Measurements from ENCODE around the gene IGF2R. TPM values are rescaled to one million over a fixed set of nuclear protein-coding genes. Genes with fewer than 3 reads are reported as not detected.

IGF2R gene
- total RNA-seq, 2 experiments from 2014 or later = 19.3 to 37.6 TPM

DNA sequence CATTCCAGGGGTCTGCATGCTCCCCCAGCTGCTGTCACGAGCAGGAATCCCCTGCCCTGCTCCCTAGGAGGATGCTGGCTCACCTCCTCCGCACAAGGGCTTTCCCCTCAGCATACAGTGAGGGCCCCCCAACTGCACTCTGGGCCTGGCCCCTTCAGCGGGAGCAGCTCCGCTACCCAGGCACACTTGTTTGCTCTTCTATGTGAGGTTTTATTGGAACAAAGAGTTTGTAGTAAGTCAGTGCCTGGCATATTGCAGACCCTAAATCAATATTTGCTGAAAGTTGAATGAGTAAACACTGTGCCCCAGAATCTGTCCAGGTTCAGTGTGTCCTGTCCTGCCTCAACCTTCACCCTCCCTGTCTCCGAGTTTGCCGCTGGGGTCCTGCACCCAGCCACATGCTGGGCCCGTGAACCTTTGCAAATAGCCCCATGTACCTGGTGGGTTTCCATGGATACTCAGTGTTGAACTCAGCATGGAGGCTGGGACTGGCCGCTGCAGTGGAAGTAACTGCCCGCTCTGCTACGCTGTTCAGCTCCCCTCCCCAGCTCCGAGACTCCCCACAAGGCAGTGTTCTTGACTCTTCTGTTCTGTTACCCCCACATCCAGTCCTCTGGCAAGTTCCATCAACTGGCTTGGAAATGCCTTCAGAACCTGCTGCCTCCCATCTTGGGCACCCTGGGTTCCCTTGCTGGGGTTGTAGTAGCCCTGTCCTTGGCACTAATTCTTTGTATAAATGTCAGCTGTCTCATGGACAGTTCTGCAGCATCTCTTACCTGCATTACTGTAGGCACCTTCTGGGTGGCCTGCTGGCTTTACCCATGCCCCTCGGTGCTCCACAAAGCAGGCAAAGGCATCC lies 168.5 kb downstream of the IGF2R start:
- H4K20me1 ChIP-seq (ENCODE audit: insufficient read depth, low read length) = no peaks in the 10 kb centered on the region
- BruUV-seq (replicated peaks) = no TSS peak
- no peak for DNase-seq (ENCODE audit: low spot score)
- H2AFZ ChIP-seq (ENCODE audit: low read length) = no peak overlapping the region
- H3K4me3 ChIP-seq (ENCODE audit: low read depth, low read length, poor library complexity, severe bottlenecking) = no peak overlapping the region
- H3K4me1 ChIP-seq (ENCODE audit: insufficient read depth, low read length, poor library complexity, severe bottlenecking) = no peaks in the 10 kb centered on the region
- CTCF ChIA-PET (ENCODE audit: unreplicated experiment) = no interaction called here
- no peaks in the 10 kb centered on the region for H3K9me2 ChIP-seq (ENCODE audit: insufficient read depth, low read length)
- TF ChIP-seq EZH2phosphoT487 (IDR thresholded peaks at IDR 0.05; ENCODE audit: borderline replicate concordance, low read depth, low read length) = no peak
- TF ChIP-seq, protein P1, sequence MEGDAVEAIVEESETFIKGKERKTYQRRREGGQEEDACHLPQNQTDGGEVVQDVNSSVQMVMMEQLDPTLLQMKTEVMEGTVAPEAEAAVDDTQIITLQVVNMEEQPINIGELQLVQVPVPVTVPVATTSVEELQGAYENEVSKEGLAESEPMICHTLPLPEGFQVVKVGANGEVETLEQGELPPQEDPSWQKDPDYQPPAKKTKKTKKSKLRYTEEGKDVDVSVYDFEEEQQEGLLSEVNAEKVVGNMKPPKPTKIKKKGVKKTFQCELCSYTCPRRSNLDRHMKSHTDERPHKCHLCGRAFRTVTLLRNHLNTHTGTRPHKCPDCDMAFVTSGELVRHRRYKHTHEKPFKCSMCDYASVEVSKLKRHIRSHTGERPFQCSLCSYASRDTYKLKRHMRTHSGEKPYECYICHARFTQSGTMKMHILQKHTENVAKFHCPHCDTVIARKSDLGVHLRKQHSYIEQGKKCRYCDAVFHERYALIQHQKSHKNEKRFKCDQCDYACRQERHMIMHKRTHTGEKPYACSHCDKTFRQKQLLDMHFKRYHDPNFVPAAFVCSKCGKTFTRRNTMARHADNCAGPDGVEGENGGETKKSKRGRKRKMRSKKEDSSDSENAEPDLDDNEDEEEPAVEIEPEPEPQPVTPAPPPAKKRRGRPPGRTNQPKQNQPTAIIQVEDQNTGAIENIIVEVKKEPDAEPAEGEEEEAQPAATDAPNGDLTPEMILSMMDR (conservative IDR thresholded peaks at IDR 0.05; ENCODE audit: low read length) = no peak
- H3K79me2 ChIP-seq (ENCODE audit: insufficient read depth, low read depth, low read length) = no peaks in the 10 kb centered on the region
- H3K27ac ChIP-seq (ENCODE audit: low read depth, low read length, poor library complexity, severe bottlenecking) = no peak overlapping the region
- intact Hi-C loops (cut with micrococcal nuclease; ENCODE audit: unreplicated experiment) = loop anchor here (5.0 kb wide), 1 partner anchor 395 kb away; no protein-coding TSS in a partner anchor
- POLR2A ChIA-PET = no interaction called here
- no peaks in the 10 kb centered on the region for H3K9me3 ChIP-seq (ENCODE audit: low read length)
- H3K36me3 ChIP-seq (ENCODE audit: insufficient read depth, low read length) = no peaks in the 10 kb centered on the region
- no peak overlapping the region for H3K4me2 ChIP-seq (ENCODE audit: low read length)

DNA sequence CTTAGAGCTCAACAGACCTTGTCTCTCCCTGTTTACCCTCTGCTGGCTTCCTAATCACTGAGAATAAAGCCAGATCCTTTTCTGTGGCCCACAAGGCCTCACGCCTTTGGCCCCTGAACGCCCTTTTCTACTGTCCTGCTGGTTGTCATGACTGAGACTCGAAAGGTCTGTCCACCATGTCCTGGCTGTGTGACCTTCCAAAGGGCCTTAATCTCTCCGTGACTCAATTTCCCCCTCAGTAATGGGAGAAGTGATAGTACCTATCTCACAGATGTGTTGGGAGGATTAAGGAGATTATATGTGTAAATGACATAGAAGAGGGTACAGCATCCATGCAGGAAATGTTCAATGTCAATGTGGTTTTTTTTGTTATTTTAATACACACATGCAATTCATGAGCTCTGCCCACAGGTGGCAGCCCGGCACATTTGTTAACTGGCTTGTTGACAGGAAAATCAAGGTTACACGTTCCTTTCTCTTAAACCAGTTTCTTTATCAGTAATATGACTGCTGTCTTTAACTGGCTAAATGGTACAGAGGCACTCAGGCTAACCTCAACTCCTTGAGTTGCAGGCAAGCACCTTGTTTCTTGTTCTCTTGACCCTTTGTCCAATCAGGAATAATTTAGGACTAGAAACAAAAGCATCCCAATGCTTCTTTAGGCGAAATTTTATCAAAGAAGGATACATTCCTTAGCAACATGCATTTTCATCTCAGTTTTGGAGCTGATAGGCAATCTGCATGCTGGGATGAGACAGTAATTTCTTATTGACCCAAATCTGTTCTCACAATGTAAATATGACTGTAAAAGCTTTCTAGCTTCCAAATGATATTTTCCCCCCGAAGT lies 169.3 kb downstream of the IGF2R start:
- H3K4me3 ChIP-seq (ENCODE audit: low read depth, low read length, poor library complexity, severe bottlenecking) = no peak overlapping the region
- no peak overlapping the region for H3K4me2 ChIP-seq (ENCODE audit: low read length)
- no TSS peak for BruUV-seq (replicated peaks)
- no peaks in the 10 kb centered on the region for H3K4me1 ChIP-seq (ENCODE audit: insufficient read depth, low read length, poor library complexity, severe bottlenecking)
- no peak overlapping the region for H3K27ac ChIP-seq (ENCODE audit: low read depth, low read length, poor library complexity, severe bottlenecking)
- POLR2A ChIA-PET = interaction anchor here (1.0 kb wide), 1 partner anchor 12 kb away, joined by 3 read pairs; no protein-coding TSS in a partner anchor
- H4K20me1 ChIP-seq (ENCODE audit: insufficient read depth, low read length) = no peaks in the 10 kb centered on the region
- no peaks in the 10 kb centered on the region for H3K36me3 ChIP-seq (ENCODE audit: insufficient read depth, low read length)
- DNase-seq (ENCODE audit: low spot score) = peak; percentile 62
- H3K9me3 ChIP-seq (ENCODE audit: low read length) = no peaks in the 10 kb centered on the region
- H3K79me2 ChIP-seq (ENCODE audit: insufficient read depth, low read depth, low read length) = no peaks in the 10 kb centered on the region
- CTCF ChIA-PET (ENCODE audit: unreplicated experiment) = interaction anchor here (0.6 kb wide), 1 partner anchor 47 kb away, joined by 3 read pairs; no protein-coding TSS in a partner anchor
- intact Hi-C loops (cut with micrococcal nuclease; ENCODE audit: unreplicated experiment) = loop anchor here (1.0 to 5.0 kb wide), 2 partner anchors 318 to 394 kb away; no protein-coding TSS in a partner anchor
- TF ChIP-seq, protein P1 (conservative IDR thresholded peaks at IDR 0.05; ENCODE audit: low read length) = peak; percentile 89
- no peak for TF ChIP-seq EZH2phosphoT487 (IDR thresholded peaks at IDR 0.05; ENCODE audit: borderline replicate concordance, low read depth, low read length)
- peak overlapping the region; percentile 40; the same call in 1 of the 2 replicates for H2AFZ ChIP-seq (ENCODE audit: low read length)
- H3K9me2 ChIP-seq (ENCODE audit: insufficient read depth, low read length) = no peaks in the 10 kb centered on the region
